SW480 (cell line): ENCODE measurements around the gene PLAGL1.
"Not testable (repeated sequence)": the region's sequence is repeated elsewhere in the genome, so short reads cannot be mapped to it uniquely, and the experiment has no call there.

ENCODE experiments used
- DNase-seq: peaks from one replicate; pipeline ENCODE4 v3.0.0-alpha.2; 2016; ENCODE audit warnings: low spot score

PLAGL1 gene

DNA sequence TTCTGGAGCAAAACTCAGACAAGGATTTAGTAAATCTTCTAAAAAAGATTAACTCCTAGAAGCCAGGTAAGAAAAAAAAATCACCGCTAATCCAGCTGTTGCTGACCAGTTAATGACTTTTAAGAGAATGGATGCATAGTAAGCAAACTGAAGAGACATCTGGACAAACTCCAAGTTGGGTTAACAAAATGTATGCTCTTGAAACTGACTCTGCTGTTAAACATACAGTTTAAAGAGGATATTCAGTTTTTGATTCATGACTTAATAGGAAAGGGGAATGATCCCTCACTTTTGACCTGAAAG lies 70.4 kb downstream of the PLAGL1 start:
- no peak for DNase-seq

DNA sequence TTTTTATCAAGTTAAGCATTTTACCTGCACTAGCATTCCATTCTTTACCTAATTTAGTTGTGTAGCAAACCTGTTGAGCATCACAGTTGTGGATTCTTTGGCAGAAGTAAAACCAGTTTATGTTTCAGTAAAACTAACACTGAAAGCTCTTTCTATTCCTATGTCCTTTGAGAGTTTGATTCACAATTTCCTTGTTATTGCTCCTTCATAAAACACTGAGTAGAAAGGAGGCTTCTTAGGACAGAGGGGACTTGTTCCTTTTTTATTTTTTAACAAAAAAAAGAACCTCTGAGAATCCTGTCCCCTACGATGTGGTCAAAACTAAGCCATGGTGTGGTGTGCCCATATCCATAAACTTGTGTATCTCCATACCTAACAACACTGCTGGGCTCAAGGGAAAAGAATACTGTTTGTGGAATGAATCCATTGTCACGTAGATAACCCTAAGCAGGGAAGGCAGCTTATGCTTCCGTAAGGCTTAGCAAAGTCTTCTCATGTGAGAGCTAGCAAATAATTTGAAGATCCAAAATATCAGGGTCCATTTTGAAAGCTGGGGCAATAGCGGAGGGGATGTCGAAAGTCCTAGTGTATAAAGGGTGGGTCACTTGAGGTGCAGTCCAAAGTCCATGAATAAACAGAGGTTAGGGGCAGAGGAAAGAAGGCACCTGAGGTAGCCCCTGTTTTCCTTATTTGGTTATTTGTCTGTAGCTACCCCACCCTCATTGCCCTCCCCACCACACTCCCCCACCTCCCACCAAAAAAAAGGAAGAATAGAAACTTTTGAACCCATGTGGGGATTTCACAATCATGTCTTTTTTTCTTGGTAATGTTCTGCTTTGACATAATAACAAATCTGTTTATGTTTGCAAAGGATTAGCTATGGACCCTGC lies 71.0 kb downstream of the PLAGL1 start:
- DNase-seq, result no peak

DNA sequence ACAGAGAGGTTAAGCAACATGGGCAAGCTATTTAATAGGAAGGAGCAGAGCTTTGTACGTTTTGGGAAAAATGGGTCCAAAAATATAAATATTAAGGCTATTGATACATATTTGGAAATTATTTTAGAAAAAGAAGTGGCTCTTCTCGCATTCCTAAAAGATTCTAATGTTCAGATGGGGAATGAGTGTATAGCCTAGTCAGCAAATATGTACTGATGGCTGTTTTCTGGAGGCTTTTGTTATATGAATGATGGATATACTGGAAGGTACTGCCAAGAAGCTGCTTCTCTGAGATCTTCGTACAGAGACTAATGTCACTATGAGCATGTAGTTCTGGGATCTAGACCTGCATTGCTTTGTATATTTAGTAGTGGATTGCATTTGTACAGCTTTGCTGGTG lies 71.7 kb downstream of the PLAGL1 start:
- no peak for DNase-seq

DNA sequence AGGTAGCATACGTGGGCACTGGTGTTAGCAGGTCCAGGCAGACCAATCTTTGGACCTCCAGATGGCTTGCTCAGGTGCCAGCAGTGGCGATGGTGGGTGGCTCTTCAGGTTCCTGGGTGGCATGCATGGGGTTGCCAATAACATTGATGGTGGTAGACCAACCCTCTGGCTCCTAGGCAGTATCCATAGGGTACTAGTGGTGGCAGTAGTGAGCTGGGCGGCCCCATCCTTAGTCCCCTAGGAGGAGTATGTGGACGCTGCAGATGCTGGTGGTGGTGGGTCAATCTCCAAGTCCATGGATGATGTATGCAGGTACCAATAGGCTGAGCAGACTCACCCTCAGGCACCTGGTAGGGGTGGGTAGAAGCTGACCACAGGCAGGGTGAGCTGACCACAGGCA lies 73.2 kb downstream of the PLAGL1 start:
- no peak for DNase-seq

DNA sequence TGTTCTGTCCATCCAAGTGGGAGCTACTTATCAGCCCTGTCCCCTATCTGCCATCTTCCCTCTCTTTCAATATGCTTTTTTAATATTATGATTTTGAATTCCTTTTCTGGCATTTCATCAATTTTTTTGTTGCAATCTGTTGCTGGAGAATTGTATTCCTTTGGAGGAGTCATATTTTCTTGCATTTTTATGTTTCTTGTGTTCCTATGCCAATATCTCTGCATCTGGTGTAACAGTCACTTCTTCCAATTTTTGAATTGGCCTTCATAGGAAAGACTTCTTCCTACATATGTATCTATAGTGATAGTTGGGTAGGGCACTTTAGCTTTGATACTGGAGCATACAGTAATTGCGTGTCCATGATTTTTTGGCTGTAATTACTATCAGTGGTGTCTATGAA lies 73.7 kb downstream of the PLAGL1 start:
- no peak for DNase-seq

DNA sequence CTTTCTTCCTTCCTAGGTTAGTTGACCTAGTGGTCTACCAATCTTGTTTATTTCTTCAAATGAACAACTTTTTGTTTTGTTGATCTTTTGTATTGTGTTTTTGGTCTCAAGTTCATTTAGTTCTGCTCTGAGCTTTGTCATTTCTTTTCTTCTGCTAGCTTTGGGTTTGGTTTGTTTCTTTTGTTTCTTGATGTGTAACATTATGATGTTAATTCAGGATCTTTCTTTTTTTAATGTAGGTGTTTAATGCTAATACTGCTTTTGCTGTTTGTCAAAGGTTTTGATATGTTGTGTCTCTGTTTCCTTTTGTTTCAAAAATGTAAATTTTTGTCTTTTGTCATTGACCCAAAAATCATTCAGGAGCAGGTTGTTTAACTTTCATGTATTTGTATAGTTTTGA lies 78.1 kb downstream of the PLAGL1 start:
- DNase-seq, result no peak

DNA sequence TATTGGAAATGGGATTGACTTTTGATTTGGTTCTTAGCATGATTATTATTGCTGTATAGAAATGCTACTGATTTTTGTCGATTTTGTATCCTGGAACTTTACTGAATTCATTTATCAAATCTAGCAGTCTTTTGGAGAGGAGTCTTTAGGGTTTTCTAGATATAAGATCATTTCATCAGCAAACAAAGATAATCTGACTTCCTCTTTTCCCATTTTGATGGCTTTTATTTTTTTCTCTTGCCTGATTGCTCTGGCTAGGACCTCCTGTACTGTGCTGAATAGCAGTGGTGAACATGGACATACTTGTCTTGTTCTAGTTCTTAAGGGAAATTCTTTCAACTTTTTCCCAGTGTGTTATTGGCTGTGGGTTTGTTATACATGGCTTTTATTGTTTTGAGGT lies 79.2 kb downstream of the PLAGL1 start:
- DNase-seq, result no peak

DNA sequence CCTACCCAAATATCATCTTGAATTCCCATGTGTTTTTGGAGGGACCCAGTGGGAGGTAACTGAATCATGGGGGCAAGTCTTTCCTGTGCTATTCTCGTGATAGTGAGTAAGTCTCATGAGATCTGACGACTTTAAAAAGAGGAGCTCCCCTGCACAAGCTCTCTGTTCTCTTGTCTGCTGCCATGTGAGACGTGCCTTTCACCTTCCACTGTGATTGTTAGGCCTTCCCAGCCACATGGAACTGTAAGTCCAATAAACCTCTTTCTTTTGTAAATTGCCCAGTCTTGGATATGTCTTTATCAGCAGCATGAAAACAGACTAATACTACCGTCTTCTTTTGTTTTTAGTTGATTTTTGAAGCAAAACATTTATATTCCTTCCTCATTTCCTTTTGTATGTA lies 91.0 kb downstream of the PLAGL1 start:
- not testable (repeated sequence) for DNase-seq

DNA sequence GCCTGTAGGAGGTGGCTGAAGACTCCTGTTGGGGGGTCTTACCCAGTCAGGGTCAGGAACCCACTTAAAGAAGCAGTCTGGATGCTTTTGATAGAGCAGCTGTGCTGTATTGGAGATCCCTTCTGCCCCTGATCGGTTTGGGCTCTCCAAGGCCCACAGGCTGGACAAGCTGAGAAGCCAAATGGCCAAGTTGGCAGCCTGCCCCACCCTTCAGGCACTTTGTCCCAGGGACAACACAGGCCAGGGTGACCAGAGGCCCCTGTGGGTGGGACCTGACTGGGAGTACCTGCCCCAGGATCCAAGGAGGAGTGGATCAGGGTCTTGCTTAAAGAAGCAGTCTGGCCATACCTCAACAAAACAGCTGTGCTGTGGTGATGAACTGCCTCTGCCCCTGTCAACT lies 95.4 kb downstream of the PLAGL1 start:
- no peak for DNase-seq

DNA sequence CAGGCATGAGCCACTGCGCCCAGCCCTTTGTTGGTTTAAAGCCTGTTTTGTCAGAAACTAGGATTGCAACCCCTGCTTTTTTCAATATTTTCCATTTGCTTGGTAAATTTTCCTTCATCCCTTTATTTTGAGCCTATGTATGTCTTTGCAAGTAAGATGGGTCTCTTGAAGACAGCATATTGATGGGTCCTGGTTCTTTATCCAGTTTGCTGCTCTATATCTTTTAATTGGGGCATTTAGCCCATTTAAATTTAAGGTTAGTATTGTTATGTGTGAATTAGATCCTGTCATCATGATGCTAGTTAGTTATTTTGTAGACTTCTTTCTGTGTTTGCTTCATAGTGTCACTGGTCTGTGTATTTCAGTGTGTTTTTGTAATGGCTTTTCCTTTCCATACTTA lies 97.0 kb downstream of the PLAGL1 start:
- no peak for DNase-seq

DNA sequence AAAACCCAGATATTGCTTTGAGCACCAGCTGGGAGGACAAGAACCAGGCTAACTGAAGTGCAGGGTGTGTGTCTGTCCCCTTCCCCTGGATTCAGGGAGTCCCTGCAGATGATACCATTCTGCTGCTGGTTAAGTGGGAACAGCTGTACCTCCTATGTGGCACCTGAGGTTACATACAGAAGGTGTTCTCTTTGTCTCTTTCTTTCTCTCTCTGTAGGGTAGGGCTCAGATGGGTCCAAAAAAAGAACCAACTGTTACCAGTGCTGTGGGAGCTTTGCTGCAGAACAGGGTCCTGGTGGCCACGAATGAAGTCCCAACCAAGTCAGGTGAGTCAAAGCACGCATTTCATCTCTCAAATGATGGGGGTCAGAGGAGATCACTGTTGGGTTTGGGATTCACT lies 105.2 kb downstream of the PLAGL1 start:
- DNase-seq, result no peak

DNA sequence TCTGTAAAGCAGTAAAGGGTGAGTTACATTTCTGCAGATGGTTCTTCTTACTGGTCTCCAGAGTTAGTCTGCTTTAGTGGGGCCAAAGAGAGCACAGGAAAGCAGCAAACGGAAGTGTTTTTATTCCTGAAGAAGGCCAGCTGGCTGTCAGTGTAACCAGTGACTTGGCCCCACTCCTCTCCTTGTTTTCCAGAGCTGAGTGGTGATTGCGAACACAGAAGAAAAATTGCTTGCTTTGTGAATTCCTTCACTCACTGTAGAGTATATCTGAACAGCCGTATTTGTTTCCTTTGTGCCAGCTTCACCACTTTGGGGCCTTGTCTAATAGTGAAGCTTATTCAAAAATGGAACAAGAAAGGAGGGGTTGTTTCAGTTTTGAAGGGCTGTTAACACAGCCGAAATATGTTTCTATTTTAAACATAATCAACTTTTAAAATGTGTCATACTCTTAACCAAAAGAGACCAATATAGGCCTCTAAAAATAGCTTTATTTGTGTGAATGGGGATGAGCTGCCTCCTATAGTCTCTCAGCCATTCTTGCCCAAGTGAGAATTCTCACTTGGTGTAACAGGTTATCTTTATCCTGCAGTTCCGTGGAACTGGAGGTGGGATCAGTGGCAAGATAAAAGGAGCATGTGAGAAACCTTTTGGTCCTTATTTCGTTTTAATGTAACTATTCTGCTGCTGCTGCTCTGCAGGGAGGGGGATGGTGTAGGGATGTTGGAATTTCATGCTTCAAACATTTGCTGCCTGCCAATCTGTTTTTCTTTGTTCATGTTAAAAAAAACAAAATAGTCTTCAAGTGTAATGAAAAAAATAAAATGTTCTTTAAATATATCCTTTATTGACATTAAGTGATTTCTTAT lies 105.9 kb downstream of the PLAGL1 start:
- DNase-seq, result no peak

DNA sequence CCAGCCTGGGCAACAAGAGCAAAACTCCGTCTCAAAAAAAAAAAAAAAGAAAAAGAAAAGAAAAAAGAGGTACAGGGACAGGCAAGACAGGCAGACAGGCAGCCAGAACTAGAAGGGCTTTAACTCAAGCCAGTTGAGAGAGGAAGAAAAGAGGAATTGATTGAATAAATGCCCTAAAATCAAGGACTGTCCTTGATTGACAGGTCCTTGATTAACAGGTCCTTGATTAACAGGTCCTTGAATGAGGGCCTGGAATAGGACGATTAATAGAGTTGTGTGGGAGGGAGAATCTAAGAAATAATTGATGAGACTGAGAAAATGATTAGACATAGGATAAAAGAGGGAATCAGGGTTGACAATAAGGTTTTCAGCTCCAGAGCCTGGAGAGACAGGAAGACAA lies 107.7 kb downstream of the PLAGL1 start:
- no peak for DNase-seq

DNA sequence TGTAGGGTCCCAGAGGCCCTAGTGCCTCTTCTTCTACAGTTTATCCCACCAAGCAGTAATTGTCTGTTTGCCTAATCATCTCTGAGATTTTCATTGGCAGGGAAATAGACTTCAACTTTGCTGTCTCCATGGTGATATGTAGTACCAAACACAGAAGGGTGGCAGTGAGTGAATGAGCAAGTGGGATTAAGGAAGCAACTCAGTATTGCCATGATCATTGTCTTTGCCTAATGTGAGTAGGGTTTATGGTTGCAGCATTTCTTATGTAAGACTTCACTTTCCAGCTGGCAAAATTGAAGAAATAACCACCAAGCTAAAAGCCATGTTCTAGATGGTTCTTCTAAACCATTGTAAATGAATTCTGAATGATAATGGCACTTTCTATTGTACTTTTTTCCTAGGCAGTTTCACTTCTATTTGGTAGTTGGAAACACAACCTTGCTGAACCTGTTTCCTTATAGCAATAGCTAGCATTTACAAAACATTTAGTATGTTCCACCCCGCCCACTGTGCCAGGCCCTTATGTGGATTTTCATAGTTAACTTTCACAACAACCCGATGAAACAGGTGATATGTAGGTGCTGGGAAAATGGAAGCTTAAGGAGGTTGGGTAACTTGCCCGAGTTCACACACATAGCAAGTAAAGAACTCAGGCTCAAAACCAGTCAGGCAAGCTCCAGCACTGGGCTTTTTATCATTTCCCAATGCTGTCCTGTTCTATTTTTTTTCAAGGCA lies 111.8 kb downstream of the PLAGL1 start:
- no peak for DNase-seq

DNA sequence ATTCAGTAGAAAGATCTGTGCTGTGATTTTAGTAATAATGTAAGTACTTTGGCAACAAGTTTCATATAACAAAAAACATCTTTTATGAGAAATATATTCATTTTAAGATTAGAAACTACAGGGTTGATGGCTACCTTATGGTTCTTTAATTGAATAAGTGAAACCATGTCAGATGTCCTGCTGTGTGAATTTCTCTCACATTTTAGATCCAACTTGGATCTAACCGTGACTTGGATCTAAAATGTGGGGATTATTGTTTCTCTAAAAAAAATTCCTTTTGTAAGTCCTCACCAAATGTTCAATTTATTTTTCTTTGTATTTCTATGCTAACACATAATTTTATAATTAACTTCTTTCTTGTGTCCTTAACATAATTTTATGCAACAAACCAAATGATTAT lies 113.4 kb downstream of the PLAGL1 start:
- no peak for DNase-seq
